ENCODE results near the gene SMAD3. TPM values are rescaled to one million over a fixed set of nuclear protein-coding genes. Genes with fewer than 3 reads are reported as not detected.

The SMAD3 gene
- total RNA-seq, 1 experiment from 2014 or later = 21.9 TPM

DNA sequence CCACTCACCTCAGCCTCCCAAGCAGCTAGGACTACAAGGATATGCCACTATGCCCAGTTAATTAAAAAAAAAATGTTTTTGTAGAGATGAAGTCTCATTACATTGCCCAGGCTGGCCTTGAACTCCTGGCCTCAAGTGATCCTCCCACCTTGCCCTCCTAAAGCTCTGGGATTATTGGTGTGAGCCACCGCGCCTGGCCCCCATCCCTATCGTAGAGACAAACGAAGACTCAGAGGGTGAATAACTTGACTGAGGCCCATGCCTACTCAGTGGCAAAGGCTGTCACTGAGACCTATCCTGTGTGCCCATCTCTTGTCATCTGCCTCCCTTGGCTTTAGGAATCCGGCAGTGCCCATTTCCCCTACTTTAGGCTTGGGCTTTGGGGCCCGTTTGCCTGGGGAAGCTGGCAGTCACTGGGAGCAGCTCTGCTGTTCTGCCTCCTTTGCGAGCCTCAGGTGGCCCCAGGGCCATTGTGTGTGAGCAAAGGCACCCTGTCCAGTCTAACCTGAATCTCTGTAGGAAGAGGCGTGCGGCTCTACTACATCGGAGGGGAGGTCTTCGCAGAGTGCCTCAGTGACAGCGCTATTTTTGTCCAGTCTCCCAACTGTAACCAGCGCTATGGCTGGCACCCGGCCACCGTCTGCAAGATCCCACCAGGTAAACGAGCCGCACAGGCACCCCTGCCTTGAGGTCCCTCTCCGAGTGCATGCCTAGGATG is 119.0 kb downstream of the SMAD3 start:
- DNase-seq (ENCODE audit: low spot score) = no peak
- in situ Hi-C loops (cut with HindIII; ENCODE audit: low sequenced_read_pairs) = no loop called here

GRCh38 chr15:67185051-67185450 is 119.6 kb downstream of the SMAD3 start:
- DNase-seq (ENCODE audit: low spot score) = no peak
- in situ Hi-C loops (cut with HindIII; ENCODE audit: low sequenced_read_pairs) = no loop called here

- in situ Hi-C loops (cut with HindIII; ENCODE audit: low sequenced_read_pairs) = no loop called here
- DNase-seq (ENCODE audit: low spot score) = no peak
Measured at GRCh38 chr15:67185621-67186225, 120.3 kb downstream of the SMAD3 start.

DNA sequence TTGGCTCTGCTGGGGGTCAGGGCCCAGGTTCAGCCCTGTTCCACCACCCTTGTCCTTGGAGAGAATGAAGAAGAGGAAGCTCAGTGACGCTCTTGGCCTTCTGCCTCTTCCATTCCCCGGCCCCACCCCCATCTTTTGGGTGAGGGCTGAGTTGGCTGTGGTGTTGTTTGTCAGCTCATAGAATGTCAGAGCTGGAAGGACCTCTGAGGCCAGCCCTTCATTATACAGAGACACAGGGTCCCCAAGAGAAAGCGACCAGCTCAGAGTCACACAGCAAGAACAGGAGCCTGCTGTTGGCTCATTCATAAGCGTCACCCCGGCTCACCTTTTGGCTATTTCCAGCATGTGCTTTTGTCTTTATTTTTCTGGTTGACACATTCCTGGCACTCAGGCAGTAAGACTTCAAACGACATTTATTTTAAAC is 120.8 kb downstream of the SMAD3 start:
- DNase-seq (ENCODE audit: low spot score) = peak; percentile 14
- in situ Hi-C loops (cut with HindIII; ENCODE audit: low sequenced_read_pairs) = no loop called here

- no peak for DNase-seq (ENCODE audit: low spot score)
- in situ Hi-C loops (cut with HindIII; ENCODE audit: low sequenced_read_pairs) = no loop called here
Measured at GRCh38 chr15:67186688-67187087, 121.3 kb downstream of the SMAD3 start.

DNA sequence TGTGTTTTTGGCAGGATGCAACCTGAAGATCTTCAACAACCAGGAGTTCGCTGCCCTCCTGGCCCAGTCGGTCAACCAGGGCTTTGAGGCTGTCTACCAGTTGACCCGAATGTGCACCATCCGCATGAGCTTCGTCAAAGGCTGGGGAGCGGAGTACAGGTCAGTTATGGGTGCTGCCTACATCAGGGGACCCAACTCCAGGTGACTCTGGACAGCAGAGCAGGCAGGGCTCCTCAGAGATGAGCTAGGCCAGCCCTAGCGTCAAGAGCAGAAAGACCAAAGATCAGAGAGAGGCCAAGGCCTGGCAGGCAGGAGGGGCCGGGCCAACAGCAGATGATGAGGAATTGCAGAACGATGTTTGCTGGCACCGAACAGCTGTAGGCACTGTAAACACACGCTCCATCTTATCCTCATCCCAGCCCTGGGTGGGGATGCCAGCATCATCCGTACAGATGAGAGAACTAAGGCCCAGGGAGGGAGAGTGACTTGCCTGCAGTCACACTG is 122.0 kb downstream of the SMAD3 start:
- in situ Hi-C loops (cut with HindIII; ENCODE audit: low sequenced_read_pairs) = no loop called here
- DNase-seq (ENCODE audit: low spot score) = no peak

GRCh38 chr15:67188551-67189218 is 123.3 kb downstream of the SMAD3 start:
- no peak for DNase-seq (ENCODE audit: low spot score)

DNA sequence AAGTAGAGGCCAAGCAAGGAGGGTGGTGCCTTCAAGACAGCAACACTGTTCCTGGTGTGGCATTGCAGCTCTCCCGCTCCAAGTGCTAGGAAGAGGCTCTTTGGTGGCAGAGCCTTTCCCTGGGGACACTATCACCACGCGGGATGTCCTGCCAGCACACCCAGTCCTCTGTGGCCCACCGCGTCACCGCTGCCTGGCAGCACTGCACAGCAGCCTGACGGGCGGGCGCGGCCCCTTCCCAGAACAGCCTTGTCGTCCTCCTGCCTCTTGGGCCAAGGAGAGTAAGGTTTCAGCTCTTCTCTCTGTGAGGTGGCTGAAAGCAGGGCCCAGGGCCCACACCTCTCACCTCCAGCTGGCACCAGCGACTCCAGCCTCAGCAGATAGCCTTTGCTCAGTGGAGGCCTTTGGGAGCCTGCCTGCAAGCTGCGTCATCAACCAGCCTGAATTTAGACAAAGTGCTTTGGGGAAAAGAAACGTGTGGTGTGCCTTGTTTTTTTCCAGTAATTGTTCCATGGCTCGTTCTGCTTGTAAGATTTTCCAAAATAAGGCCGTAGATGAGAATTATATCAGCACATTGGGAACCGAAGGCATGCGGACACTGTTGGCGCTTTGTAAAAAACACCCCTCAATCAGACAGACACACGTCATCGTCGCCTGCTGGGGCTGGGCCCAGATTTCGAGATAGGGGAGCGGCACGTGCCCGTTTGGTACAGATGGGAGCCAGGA is 124.1 kb downstream of the SMAD3 start:
- DNase-seq (ENCODE audit: low spot score) = peak; percentile 23
- in situ Hi-C loops (cut with HindIII; ENCODE audit: low sequenced_read_pairs) = no loop called here

More at GRCh38 chr15:67188551-67189218, 123.3 kb downstream of the SMAD3 start:
- in situ Hi-C loops (cut with HindIII; ENCODE audit: low sequenced_read_pairs) = no loop called here

- in situ Hi-C loops (cut with HindIII; ENCODE audit: low sequenced_read_pairs) = no loop called here
- DNase-seq (ENCODE audit: low spot score) = no peak
Measured at GRCh38 chr15:67190326-67190725, 124.9 kb downstream of the SMAD3 start.

GRCh38 chr15:67190813-67191212 is 125.4 kb downstream of the SMAD3 start:
- in situ Hi-C loops (cut with HindIII; ENCODE audit: low sequenced_read_pairs) = no loop called here
- DNase-seq (ENCODE audit: low spot score) = no peak

GRCh38 chr15:67192185-67192820 is 126.9 kb downstream of the SMAD3 start:
- no peak for DNase-seq (ENCODE audit: low spot score)
- in situ Hi-C loops (cut with HindIII; ENCODE audit: low sequenced_read_pairs) = no loop called here

DNA sequence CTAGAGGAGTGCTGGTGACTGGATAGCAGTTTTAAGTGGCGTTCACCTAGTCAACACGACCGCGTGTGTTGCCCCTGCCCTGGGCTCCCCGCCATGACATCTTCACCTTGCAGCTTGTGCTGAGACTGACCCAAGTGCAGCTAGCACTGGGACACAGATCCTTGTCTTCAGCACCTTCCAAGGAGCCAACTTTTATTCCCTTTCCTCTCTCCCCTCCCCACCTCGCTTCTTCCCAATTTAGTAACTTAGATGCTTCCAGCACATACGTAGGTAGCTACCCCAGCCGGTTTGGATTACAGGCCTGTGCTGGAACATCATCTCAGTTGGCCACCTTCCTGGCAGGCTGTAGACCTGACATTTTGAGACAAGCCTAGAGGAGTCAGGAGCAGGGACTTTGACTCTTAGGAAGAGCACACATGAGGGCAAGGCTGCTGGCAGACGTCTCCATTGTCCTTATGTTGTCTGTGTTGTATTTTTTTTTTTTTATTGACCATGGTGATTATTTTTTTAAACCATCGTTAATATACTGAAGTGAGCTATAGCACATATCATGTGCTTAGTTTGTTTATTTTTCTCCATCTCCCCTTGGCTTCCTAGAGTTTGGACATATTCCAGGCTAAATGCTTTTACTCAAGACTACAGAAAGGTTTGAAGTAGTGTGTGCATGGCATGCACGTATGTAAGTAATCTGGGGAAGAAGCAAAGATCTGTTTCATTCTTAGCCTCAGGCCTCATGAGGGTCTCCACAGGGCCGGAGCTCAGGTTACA is 128.0 kb downstream of the SMAD3 start:
- in situ Hi-C loops (cut with HindIII; ENCODE audit: low sequenced_read_pairs) = no loop called here
- no peak for DNase-seq (ENCODE audit: low spot score)

DNA sequence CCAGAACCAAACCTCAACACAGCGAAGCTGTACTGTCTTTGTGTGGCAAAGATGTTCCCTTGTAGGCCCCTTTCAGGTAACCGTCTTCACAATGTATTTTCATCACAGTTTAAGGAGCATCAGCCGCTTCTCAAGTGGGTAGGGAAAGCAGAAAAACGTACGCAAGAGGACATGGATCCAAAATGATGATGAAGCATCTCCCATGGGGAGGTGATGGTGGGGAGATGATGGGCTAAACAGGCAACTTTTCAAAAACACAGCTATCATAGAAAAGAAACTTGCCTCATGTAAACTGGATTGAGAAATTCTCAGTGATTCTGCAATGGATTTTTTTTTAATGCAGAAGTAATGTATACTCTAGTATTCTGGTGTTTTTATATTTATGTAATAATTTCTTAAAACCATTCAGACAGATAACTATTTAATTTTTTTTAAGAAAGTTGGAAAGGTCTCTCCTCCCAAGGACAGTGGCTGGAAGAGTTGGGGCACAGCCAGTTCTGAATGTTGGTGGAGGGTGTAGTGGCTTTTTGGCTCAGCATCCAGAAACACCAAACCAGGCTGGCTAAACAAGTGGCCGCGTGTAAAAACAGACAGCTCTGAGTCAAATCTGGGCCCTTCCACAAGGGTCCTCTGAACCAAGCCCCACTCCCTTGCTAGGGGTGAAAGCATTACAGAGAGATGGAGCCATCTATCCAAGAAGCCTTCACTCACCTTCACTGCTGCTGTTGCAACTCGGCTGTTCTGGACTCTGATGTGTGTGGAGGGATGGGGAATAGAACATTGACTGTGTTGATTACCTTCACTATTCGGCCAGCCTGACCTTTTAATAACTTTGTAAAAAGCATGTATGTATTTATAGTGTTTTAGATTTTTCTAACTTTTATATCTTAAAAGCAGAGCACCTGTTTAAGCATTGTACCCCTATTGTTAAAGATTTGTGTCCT is 129.0 kb downstream of the SMAD3 start:
- in situ Hi-C loops (cut with HindIII; ENCODE audit: low sequenced_read_pairs) = no loop called here
- DNase-seq (ENCODE audit: low spot score) = no peak

- in situ Hi-C loops (cut with HindIII; ENCODE audit: low sequenced_read_pairs) = no loop called here
- DNase-seq (ENCODE audit: low spot score) = no peak
Measured at GRCh38 chr15:67195305-67195704, 129.9 kb downstream of the SMAD3 start.

GRCh38 chr15:67196222-67196621 is 130.8 kb downstream of the SMAD3 start:
- in situ Hi-C loops (cut with HindIII; ENCODE audit: low sequenced_read_pairs) = no loop called here

DNA sequence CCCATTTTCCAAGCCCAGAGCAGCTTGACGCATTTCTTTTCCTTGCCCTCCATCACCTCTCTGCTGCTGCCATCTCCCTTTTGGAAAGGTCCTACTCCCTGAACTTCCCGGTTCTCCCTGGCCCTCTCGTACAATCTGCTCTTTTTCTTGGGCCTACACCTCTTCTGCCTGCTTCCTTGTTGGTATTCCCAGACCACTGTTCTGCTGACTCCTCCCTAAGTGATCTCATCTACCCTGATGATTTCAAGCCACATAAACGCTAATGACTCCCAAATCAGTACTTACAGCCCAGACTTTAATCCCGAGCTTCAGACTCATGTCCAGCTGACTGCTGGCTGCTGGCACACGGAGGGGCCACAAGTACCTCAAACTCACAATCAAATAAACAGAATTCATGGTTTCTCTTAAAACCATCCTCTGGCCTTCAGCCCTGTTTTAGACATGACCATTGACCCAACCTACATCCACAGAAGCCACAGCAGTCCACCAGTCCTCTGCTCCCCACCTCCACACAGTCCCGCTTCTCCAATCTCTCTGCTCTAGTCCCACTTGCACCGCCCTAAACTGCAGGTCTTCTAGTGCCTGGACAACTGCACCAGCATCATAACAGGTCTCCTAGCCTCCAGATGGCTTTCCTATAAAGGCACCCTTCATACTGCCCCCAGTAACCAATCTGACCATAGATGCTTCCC is 131.4 kb downstream of the SMAD3 start:
- DNase-seq (ENCODE audit: low spot score) = no peak
- in situ Hi-C loops (cut with HindIII; ENCODE audit: low sequenced_read_pairs) = no loop called here

More at GRCh38 chr15:67196222-67196621, 130.8 kb downstream of the SMAD3 start:
- DNase-seq (ENCODE audit: low spot score) = no peak

- no peak for DNase-seq (ENCODE audit: low spot score)
- in situ Hi-C loops (cut with HindIII; ENCODE audit: low sequenced_read_pairs) = no loop called here
Measured at GRCh38 chr15:67197364-67197695, 131.9 kb downstream of the SMAD3 start.

Measured in G401 (cell line).